GM12878 (cell line): Measurements from ENCODE around the gene XPO1. TPM values are rescaled to one million over a fixed set of nuclear protein-coding genes. Genes with fewer than 3 reads are reported as not detected.

Experiments
- ATAC-seq: fragments of 200-7000 bp; cut with Tn5 transposase; 3 replicates; pipeline ENCODE4 v1.9.1; 2020; ENCODE audit warnings: mild to moderate bottlenecking, moderate library complexity
- BruUV-seq: library from RNA; stranded (reverse); fragments of 400-500 nt; replicated peaks from 2 replicates; lab custom pipeline; 2021; lab: Mats Ljungman, UMichigan
- CTCF ChIA-PET: fragments of 300-600 bp; sonication (Branson Sonifier 250); formaldehyde crosslinking; extraction: SDS; loops from one replicate; lab custom pipeline; 2021; ENCODE audit warnings: inconsistent platforms; lab: Yijun Ruan, JAX
- POLR2A ChIA-PET: fragments of 350-600 bp; formaldehyde crosslinking; extraction: SDS; loops from one replicate; lab custom pipeline; 2021; ENCODE audit warnings: inconsistent platforms; lab: Charles Lee
- RAD21 ChIA-PET: fragments of 300-600 bp; sonication (Branson Sonifier 250); formaldehyde crosslinking; loops from one replicate; lab custom pipeline; 2023; ENCODE audit warnings: antibody characterized with exemption; ENCODE audit not compliant: unreplicated experiment; lab: Charles Lee
- SMC1A ChIA-PET: fragments of 300-600 bp; sonication (Branson Sonifier 250); formaldehyde crosslinking; loops from one replicate; lab custom pipeline; 2023; ENCODE audit not compliant: unreplicated experiment, uncharacterized antibody; lab: Charles Lee
- DNase-seq: peaks from one replicate; pipeline ENCODE4 v3.0.0-alpha.2; 2011; ENCODE audit warnings: low read depth, low spot score
- FAIRE-seq: peaks from 3 replicates; lab custom pipeline; 2011; peaks lifted over from hg19 to GRCh38; lab: Jason Lieb, UNC
- H2AFZ ChIP-seq: 2 replicates; pipeline ENCODE4 v1.6.0; 2011; ENCODE audit warnings: low read depth, low read length, control low read depth; ENCODE audit not compliant: control insufficient read depth
- H3K27ac ChIP-seq: 2 replicates; pipeline ENCODE4 v1.5.1; 2011; ENCODE audit warnings: control low read depth; ENCODE audit not compliant: control insufficient read depth, insufficient read depth
- H3K27me3 ChIP-seq, 2 experiments: replicated peaks in 1 of 2; 2 replicates each; pipeline versions ENCODE4 v1.6.0 to v1.6.1; 2011; ENCODE audit warnings: low read length in 1 of 2; ENCODE audit not compliant: control insufficient read depth in 2 of 2, insufficient read depth in 2 of 2
- H3K36me3 ChIP-seq, 2 experiments: 2 replicates each; pipeline ENCODE4 v1.5.1; 2011; ENCODE audit warnings: low read length in 1 of 2; ENCODE audit not compliant: control insufficient read depth in 2 of 2, insufficient read depth in 2 of 2
- H3K4me1 ChIP-seq: 2 replicates; pipeline ENCODE4 v1.6.1; 2011; ENCODE audit warnings: mild to moderate bottlenecking, low read length, moderate library complexity, mixed read lengths; ENCODE audit not compliant: control insufficient read depth, insufficient read depth
- H3K4me2 ChIP-seq: 2 replicates; pipeline ENCODE4 v1.6.0; 2011; ENCODE audit warnings: control low read depth; ENCODE audit not compliant: control insufficient read depth, insufficient read depth
- H3K4me3 ChIP-seq: fragments of 200-600 bp; sonication (generic); 2 replicates; pipeline ENCODE4 v1.5.1; 2016
- H3K79me2 ChIP-seq: 2 replicates; pipeline ENCODE4 v1.6.0; 2011; ENCODE audit warnings: low read length; ENCODE audit not compliant: control insufficient read depth, insufficient read depth
- H3K9ac ChIP-seq: 2 replicates; pipeline ENCODE4 v1.8.0; 2011; ENCODE audit warnings: low read length, control low read depth, mixed read lengths; ENCODE audit not compliant: control insufficient read depth, insufficient read depth
- H3K9me3 ChIP-seq: replicated peaks from 3 replicates; pipeline ENCODE4 v1.5.1; 2011; ENCODE audit warnings: mild to moderate bottlenecking, low read length; ENCODE audit not compliant: control insufficient read depth, insufficient read depth
- H4K20me1 ChIP-seq: 2 replicates; pipeline ENCODE4 v1.6.0; 2011; ENCODE audit not compliant: control insufficient read depth, insufficient read depth
- CBX3 ChIP-seq: fragments of 200-600 bp; sonication (generic); IDR thresholded peaks from 2 replicates; pipeline ENCODE4 v1.6.1; 2016; ENCODE audit warnings: low read depth, borderline replicate concordance
- CHD1 ChIP-seq: IDR thresholded peaks from 2 replicates; pipeline ENCODE4 v1.6.1; 2012; ENCODE audit warnings: low read depth, low read length, improper control_type of control experiment
- MYC ChIP-seq: IDR thresholded peaks from 2 replicates; pipeline ENCODE4 v1.6.1; 2011; ENCODE audit warnings: mild to moderate bottlenecking, low read length, moderate library complexity, inconsistent platforms; ENCODE audit not compliant: insufficient read depth, insufficient replicate concordance, insufficient read length, severe bottlenecking
- POLR2AphosphoS2 ChIP-seq: IDR thresholded peaks from 2 replicates; pipeline ENCODE4 v1.6.1; 2011; ENCODE audit warnings: low read depth, mild to moderate bottlenecking, low read length, improper control_type of control experiment, moderate library complexity
- RELA ChIP-seq: fragments of 450-650 bp; IDR thresholded peaks from 2 replicates; pipeline ENCODE4 v1.8.0; 2014; ENCODE audit warnings: borderline replicate concordance; ENCODE audit not compliant: partially characterized antibody
- SIX5 ChIP-seq: IDR thresholded peaks from 2 replicates; pipeline ENCODE4 v1.6.1; 2011; ENCODE audit warnings: mild to moderate bottlenecking, low read depth, low read length, moderate library complexity; ENCODE audit not compliant: severe bottlenecking
- SMAD1 ChIP-seq: fragments of 450-650 bp; IDR thresholded peaks from 2 replicates; pipeline ENCODE4 v1.6.1; 2018; ENCODE audit warnings: mild to moderate bottlenecking, low read depth; ENCODE audit not compliant: partially characterized antibody
- TCF7 ChIP-seq: IDR thresholded peaks from 2 replicates; pipeline ENCODE4 v1.6.1; 2014; ENCODE audit warnings: antibody characterized with exemption, borderline replicate concordance
- WGBS: methylation state at CpG from one replicate; pipeline ENCODE4 v1.1.6; 2016; ENCODE audit warnings: low lambda C conversion rate; ENCODE audit not compliant: insufficient replicate concordance, insufficient coverage; ENCODE audit errors: missing lambda C conversion rate; 5-methylcytosine and 5-hydroxymethylcytosine counted together
- in situ Hi-C: fragments of 300-500 bp; cut with MboI; formaldehyde crosslinking; loops from 9 replicates; pipeline ENCODE4 v1.14.3; 2018; ENCODE audit warnings: mixed read lengths
- intact Hi-C: fragments of 100-400 bp; cut with micrococcal nuclease; formaldehyde crosslinking; loops from one replicate; pipeline ENCODE4 v1.14.2; 2022; ENCODE audit not compliant: unreplicated experiment
- polyA plus RNA-seq, 11 experiments: library from polyadenylated mRNA; depleted of rRNA in 4 of 11; unstranded in 6 of 11; stranded (reverse) in 5 of 11; fragments of >200 nt; fragmentation: Nextera tagmentation in 4 of 11; fragmentation: Illumina TruSeq in 1 of 11; extraction: Ambion mirVana in 4 of 11; extraction: Trizol in 1 of 11; gene quantifications; 1 replicate in 1 of 11; 2 replicates in 10 of 11; pipeline versions ENCODE4 v1.2.1 to v1.2.3, GENCODE V29; 2011 to 2016; ENCODE audit warnings: inconsistent platforms in 2 of 11, missing spikeins in 2 of 11, low read depth in 1 of 11
- total RNA-seq, 4 experiments: library from RNA; depleted of rRNA in 3 of 4; stranded (reverse); fragments of >200 nt in 3 of 4; fragmentation: Illumina TruSeq in 1 of 4; extraction: Trizol in 1 of 4; gene quantifications; 2 replicates each; pipeline versions ENCODE4 v1.2.1 to v1.2.3, GENCODE V29; 2013 to 2021
- TF ChIP-seq, protein P1 (sequence below): fragments of 150-350 bp; IDR thresholded peaks from 2 replicates; pipeline ENCODE4 v1.6.1; 2016; ENCODE audit warnings: low read depth, low read length

XPO1 gene
- total and polyA plus RNA-seq, 10 of the 15 experiments (the other 5 are each of a cell fraction or from before 2014, with no cell fraction given) = 57.3 to 216 (median 153) TPM

DNA sequence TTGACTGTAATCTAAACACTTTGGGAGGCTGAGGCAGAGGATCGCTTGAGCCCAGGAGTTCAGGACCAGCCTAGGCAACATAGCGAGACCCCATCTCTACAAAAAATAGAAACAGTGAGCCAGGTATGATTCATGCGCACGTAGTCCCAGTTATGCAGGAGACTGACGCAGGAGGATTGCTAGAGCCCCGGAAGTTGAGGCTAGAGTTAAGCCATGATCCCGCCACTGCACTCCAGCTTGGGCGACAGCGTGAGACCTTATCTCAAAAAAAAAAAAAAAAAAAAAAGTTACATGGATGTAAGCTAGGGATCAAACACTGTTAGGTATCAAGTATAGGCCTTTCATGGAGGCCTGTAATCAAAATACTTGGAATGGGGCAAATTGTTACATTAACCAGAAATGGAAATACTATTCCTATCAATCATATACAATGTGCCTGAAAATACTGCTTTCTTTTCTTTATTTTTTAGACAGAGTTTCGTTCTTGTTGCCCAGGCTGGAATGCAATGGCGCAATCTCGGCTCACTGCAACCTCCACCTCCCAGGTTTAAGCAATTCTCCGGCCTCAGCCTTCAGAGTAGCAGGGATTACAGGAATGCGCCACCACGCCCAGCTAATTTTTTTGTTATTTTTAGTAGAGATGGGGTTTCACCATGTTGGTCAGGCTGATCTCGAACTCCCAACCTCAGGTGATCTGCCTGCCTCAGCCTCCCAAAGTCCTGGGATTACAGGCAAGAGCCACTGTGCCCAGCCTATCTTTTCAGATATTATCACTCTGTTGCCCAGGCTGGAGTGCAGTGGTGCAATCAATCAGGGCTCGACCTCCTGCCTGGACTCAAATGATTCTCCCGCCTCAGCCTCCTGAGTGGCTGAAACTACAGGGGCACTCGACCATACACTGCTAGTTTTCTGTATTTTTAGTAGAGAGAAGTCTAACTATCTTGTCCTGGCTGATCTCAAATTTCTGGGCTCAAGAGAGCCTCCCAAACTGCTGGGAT lies 27.2 kb downstream of the XPO1 start:
- H3K27me3 ChIP-seq = no peaks in the 10 kb centered on the region
- no peaks in the 10 kb centered on the region for H3K4me1 ChIP-seq
- SMC1A ChIA-PET = interaction anchor here (1.5 to 3.8 kb wide), 5 partner anchors 12 to 92 kb away, joined by 3 to 11 read pairs (median 4); no protein-coding TSS in a partner anchor
- no peak for ATAC-seq
- no peak overlapping the region for H3K27ac ChIP-seq
- H4K20me1 ChIP-seq = peaks cover 3% of the 10 kb centered on the region; the same call in 1 of the 2 replicates
- no peak overlapping the region for H3K9ac ChIP-seq
- TF ChIP-seq SIX5 (no peak), SMAD1 (no peak), CHD1 (no peak), RELA (no peak), MYC (no peak), POLR2AphosphoS2 (no peak), CBX3 (no peak), TCF7 (no peak)
- TF ChIP-seq, protein P1, sequence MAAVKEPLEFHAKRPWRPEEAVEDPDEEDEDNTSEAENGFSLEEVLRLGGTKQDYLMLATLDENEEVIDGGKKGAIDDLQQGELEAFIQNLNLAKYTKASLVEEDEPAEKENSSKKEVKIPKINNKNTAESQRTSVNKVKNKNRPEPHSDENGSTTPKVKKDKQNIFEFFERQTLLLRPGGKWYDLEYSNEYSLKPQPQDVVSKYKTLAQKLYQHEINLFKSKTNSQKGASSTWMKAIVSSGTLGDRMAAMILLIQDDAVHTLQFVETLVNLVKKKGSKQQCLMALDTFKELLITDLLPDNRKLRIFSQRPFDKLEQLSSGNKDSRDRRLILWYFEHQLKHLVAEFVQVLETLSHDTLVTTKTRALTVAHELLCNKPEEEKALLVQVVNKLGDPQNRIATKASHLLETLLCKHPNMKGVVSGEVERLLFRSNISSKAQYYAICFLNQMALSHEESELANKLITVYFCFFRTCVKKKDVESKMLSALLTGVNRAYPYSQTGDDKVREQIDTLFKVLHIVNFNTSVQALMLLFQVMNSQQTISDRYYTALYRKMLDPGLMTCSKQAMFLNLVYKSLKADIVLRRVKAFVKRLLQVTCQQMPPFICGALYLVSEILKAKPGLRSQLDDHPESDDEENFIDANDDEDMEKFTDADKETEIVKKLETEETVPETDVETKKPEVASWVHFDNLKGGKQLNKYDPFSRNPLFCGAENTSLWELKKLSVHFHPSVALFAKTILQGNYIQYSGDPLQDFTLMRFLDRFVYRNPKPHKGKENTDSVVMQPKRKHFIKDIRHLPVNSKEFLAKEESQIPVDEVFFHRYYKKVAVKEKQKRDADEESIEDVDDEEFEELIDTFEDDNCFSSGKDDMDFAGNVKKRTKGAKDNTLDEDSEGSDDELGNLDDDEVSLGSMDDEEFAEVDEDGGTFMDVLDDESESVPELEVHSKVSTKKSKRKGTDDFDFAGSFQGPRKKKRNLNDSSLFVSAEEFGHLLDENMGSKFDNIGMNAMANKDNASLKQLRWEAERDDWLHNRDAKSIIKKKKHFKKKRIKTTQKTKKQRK = no peak
- intact Hi-C loops (no loop called here), in situ Hi-C loops (no loop called here)
- CTCF ChIA-PET = interaction anchor here (1.3 kb wide), 1 partner anchor 147 kb away, joined by 3 read pairs; no protein-coding TSS in a partner anchor
- FAIRE-seq = no peak
- peaks cover 13 to 34% of the 10 kb centered on the region in 2 experiments for H3K36me3 ChIP-seq
- 91% methylated on average over 19 of the region's 19 CpGs for WGBS
- H3K79me2 ChIP-seq = peaks cover 53% of the 10 kb centered on the region
- BruUV-seq = no TSS peak
- no peak overlapping the region for H2AFZ ChIP-seq
- no peak for DNase-seq
- H3K4me2 ChIP-seq = no peak overlapping the region
- POLR2A ChIA-PET = no interaction called here
- no peak overlapping the region for H3K4me3 ChIP-seq
- H3K9me3 ChIP-seq = no peaks in the 10 kb centered on the region
- RAD21 ChIA-PET = no interaction called here
